ENCODE measurements around the gene PCNX2.

PCNX2 gene

DNA sequence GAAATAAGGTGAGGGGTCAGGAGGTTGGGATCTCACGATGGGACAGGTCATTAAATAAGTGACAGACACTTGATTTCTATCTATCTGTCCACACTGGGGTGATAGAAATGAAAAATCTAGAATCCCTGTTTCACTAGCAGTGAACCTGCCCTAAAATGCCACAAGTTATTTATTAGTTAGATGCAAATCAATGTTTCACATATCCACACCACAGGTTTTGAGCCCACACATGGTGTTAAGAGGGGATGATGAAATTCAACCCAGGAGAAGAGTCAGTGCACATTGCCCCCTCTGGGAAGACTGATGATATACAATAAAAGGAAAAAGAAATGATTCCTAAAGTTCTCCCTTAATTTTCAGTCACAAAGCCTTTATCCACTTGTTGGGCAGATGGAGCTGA is 355.3 kb downstream of the PCNX2 start:
- Histone ChIP-seq H3K9me3 (ENCODE audit: insufficient read depth, low read length) (no peaks in the 10 kb centered on the region), H3K27me3 (ENCODE audit: insufficient read depth, insufficient read length) (no peaks in the 10 kb centered on the region), H3K9ac (ENCODE audit: insufficient read length, low read depth) (no peak overlapping the region), H3K4me3 (ENCODE audit: insufficient read length, low read depth) (no peak overlapping the region), H3K4me1 (ENCODE audit: insufficient read depth, insufficient read length) (no peaks in the 10 kb centered on the region), H3K36me3 (ENCODE audit: insufficient read depth, insufficient read length, low read length) (no peaks in the 10 kb centered on the region)
- DNase-seq (ENCODE audit: low read depth, low spot score), result no peak
- no peak for TF ChIP-seq SUZ12 (IDR thresholded peaks at IDR 0.05; ENCODE audit: extremely low read depth, insufficient read depth, insufficient read length)
- no peak for TF ChIP-seq YY1 (IDR thresholded peaks at IDR 0.05; ENCODE audit: insufficient read depth, insufficient read length)
- no peak for TF ChIP-seq ZNF274 (IDR thresholded peaks at IDR 0.05; ENCODE audit: low read depth, low read length)

DNA sequence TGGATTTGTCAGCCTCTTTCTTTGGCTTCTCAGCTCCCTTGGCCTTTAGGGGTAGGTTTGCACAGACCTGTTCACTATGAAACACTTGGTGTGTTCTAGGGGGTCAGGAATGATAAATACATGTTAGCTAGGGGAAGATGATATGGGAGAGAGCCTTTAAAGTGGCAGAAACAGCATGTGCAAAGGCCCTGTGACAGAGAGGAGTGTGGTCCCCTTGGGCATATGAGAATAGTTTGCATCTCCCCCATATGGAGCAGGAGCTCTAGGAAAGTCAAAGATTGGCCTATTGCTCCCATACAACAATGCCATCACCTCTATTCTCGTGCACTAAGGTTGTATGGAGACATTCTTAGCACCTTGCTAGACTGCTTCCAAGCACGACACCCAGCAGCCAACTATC is 355.8 kb downstream of the PCNX2 start:
- DNase-seq (ENCODE audit: low read depth, low spot score), result no peak
- no peaks in the 10 kb centered on the region for H3K9me3 ChIP-seq (ENCODE audit: insufficient read depth, low read length)
- no peak overlapping the region for H3K4me3 ChIP-seq (ENCODE audit: insufficient read length, low read depth)
- no peak overlapping the region for H3K9ac ChIP-seq (ENCODE audit: insufficient read length, low read depth)
- no peaks in the 10 kb centered on the region for H3K27me3 ChIP-seq (ENCODE audit: insufficient read depth, insufficient read length)
- TF ChIP-seq YY1 (IDR thresholded peaks at IDR 0.05; ENCODE audit: insufficient read depth, insufficient read length) (no peak), ZNF274 (IDR thresholded peaks at IDR 0.05; ENCODE audit: low read depth, low read length) (no peak), SUZ12 (IDR thresholded peaks at IDR 0.05; ENCODE audit: extremely low read depth, insufficient read depth, insufficient read length) (no peak)
- no peaks in the 10 kb centered on the region for H3K36me3 ChIP-seq (ENCODE audit: insufficient read depth, insufficient read length, low read length)
- no peaks in the 10 kb centered on the region for H3K4me1 ChIP-seq (ENCODE audit: insufficient read depth, insufficient read length)

DNA sequence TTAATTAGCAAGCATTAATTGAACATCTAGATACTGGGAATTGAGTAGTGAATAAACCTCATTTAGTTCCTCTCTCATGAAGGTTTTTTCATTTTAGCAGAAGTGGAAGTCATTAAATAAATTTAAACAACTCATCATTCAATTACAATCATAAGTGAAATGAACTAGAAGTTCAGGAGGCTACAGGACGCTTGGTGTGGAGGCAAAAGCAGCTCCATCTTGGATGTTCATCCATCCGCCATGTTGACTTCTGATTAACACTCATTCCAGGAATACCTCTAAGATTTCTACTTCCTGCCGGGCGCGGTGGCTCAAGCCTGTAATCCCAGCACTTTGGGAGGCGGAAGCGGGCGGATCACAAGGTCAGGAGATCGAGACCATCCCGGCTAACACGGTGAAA is 356.6 kb downstream of the PCNX2 start:
- TF ChIP-seq YY1 (IDR thresholded peaks at IDR 0.05; ENCODE audit: insufficient read depth, insufficient read length) (no peak), SUZ12 (IDR thresholded peaks at IDR 0.05; ENCODE audit: extremely low read depth, insufficient read depth, insufficient read length) (no peak), ZNF274 (IDR thresholded peaks at IDR 0.05; ENCODE audit: low read depth, low read length) (no peak)
- no peaks in the 10 kb centered on the region for H3K4me1 ChIP-seq (ENCODE audit: insufficient read depth, insufficient read length)
- no peak overlapping the region for H3K4me3 ChIP-seq (ENCODE audit: insufficient read length, low read depth)
- DNase-seq (ENCODE audit: low read depth, low spot score), result no peak
- H3K27me3 ChIP-seq (ENCODE audit: insufficient read depth, insufficient read length), result no peaks in the 10 kb centered on the region
- H3K9me3 ChIP-seq (ENCODE audit: insufficient read depth, low read length), result no peaks in the 10 kb centered on the region
- H3K9ac ChIP-seq (ENCODE audit: insufficient read length, low read depth), result no peak overlapping the region
- H3K36me3 ChIP-seq (ENCODE audit: insufficient read depth, insufficient read length, low read length), result no peaks in the 10 kb centered on the region

DNA sequence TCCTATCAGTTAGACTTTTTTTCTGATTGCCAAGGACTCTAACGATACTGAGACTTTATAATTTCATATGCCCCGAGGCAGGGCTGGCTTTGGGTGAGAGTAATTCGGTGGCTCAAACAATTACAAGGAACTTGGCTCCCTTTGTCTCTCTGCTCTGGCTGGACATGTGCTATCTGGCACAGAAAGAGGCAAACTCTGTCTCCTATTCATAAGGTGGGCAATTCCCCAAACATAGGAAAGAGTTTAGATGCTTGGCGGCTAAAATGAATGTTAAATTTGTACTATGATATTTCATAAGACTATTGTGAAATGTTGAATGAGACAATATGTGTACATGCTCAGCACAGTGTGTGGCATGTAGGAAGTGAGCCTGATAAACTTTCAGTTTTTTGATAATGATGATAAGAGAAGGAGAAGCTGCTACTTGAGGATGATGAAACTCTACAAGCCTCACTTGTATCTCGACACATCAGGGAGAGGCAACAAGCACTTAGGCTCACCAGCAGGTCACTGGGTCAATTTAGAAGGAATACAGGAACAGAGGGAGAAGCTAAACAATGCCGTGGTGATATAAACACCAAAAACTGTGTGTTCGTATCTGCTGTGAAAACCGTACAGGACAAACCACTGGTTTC is 357.7 kb downstream of the PCNX2 start:
- DNase-seq (ENCODE audit: low read depth, low spot score), result no peak
- no peaks in the 10 kb centered on the region for H3K36me3 ChIP-seq (ENCODE audit: insufficient read depth, insufficient read length, low read length)
- H3K4me1 ChIP-seq (ENCODE audit: insufficient read depth, insufficient read length), result no peaks in the 10 kb centered on the region
- H3K9ac ChIP-seq (ENCODE audit: insufficient read length, low read depth), result no peak overlapping the region
- H3K27me3 ChIP-seq (ENCODE audit: insufficient read depth, insufficient read length), result no peaks in the 10 kb centered on the region
- H3K4me3 ChIP-seq (ENCODE audit: insufficient read length, low read depth), result no peak overlapping the region
- no peaks in the 10 kb centered on the region for H3K9me3 ChIP-seq (ENCODE audit: insufficient read depth, low read length)
- no peak for TF ChIP-seq SUZ12 (IDR thresholded peaks at IDR 0.05; ENCODE audit: extremely low read depth, insufficient read depth, insufficient read length)
- no peak for TF ChIP-seq YY1 (IDR thresholded peaks at IDR 0.05; ENCODE audit: insufficient read depth, insufficient read length)
- TF ChIP-seq ZNF274 (IDR thresholded peaks at IDR 0.05; ENCODE audit: low read depth, low read length), result no peak

DNA sequence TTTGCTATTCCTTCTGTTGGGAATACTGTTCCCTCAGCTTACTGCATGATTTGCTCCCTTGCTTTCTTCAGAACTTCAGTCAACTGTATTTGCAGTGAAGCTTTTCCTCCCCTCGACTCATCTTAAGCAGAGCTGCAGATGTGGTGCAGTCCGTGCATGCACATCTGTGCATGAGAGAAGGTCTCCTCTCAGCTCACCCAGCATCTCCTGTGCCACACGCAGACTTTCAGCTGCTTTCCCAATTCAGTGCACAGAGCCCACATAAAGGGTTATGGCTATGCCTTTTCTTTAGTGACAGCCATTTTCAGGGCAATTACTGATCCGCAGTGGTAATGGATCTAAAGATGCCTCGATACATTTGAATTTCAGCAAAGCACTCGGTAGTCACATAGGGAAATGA is 358.6 kb downstream of the PCNX2 start:
- TF ChIP-seq SUZ12 (IDR thresholded peaks at IDR 0.05; ENCODE audit: extremely low read depth, insufficient read depth, insufficient read length) (no peak), ZNF274 (IDR thresholded peaks at IDR 0.05; ENCODE audit: low read depth, low read length) (no peak), YY1 (IDR thresholded peaks at IDR 0.05; ENCODE audit: insufficient read depth, insufficient read length) (no peak)
- Histone ChIP-seq H3K27me3 (ENCODE audit: insufficient read depth, insufficient read length) (no peaks in the 10 kb centered on the region), H3K36me3 (ENCODE audit: insufficient read depth, insufficient read length, low read length) (no peaks in the 10 kb centered on the region), H3K4me3 (ENCODE audit: insufficient read length, low read depth) (no peak overlapping the region), H3K9ac (ENCODE audit: insufficient read length, low read depth) (no peak overlapping the region), H3K9me3 (ENCODE audit: insufficient read depth, low read length) (no peaks in the 10 kb centered on the region), H3K4me1 (ENCODE audit: insufficient read depth, insufficient read length) (no peaks in the 10 kb centered on the region)
- no peak for DNase-seq (ENCODE audit: low read depth, low spot score)
